Ovary (tissue), 3 donors: ENCODE data around the gene CAV1.

ENCODE experiments used
- CTCF ChIP-seq, 3 donors: fragments of 450-650 bp in 2 of 3; fragments of 200-600 bp in 1 of 3; IDR thresholded peaks; one replicate each; pipeline versions ENCODE4 v1.5.1 to v1.8.0; 2016 to 2022; ENCODE audit warnings: antibody characterized with exemption in 3 of 3, mild to moderate bottlenecking in 1 of 3
- EP300 ChIP-seq: sonication (generic); formaldehyde crosslinking; IDR thresholded peaks from one replicate; pipeline ENCODE4 v1.6.1; 2017; ENCODE audit warnings: antibody characterized with exemption
- POLR2A ChIP-seq: fragments of 450-650 bp; IDR thresholded peaks from one replicate; pipeline ENCODE4 v1.6.1; 2017; ENCODE audit warnings: antibody characterized with exemption, mild to moderate bottlenecking, moderate library complexity
- donor health status: DM: no; HTN: no; CAD: no.

GRCh38 chr7:116592445-116592844 lies 67.6 kb downstream of the CAV1 start:
- TF ChIP-seq CTCF (IDR thresholded peaks at IDR 0.05) (no peak), POLR2A (no peak), EP300 (no peak)
